Motor neuron (in vitro differentiated cells): Measurements from ENCODE around the gene TMC2. TPM values are rescaled to one million over a fixed set of nuclear protein-coding genes. Genes with fewer than 3 reads are reported as not detected.
"Not testable (repeated sequence)": the region's sequence is repeated elsewhere in the genome, so short reads cannot be mapped to it uniquely, and the experiment has no call there.

Source experiments
- ATAC-seq, 8 experiments: fragments of 200-7000 bp; cut with Tn5 transposase; replicated peaks in 6 of 8; 2 replicates each; pipeline ENCODE4 v1.8.0; 2021; ENCODE audit warnings: mild to moderate bottlenecking in 8 of 8, moderate library complexity in 8 of 8
- H3K27ac ChIP-seq, 2 donors: fragments of 250-450 bp; sonication (Bioruptor Pico); 2 replicates each; pipeline ENCODE4 v1.9.0; 2021; ENCODE audit warnings: antibody characterized with exemption in 2 of 2, mild to moderate bottlenecking in 2 of 2, moderate library complexity in 1 of 2
- H3K4me1 ChIP-seq, 2 donors: fragments of 250-450 bp; sonication (Bioruptor Pico); replicated peaks in 1 of 2; 2 replicates each; pipeline ENCODE4 v1.6.1; 2021; ENCODE audit warnings: antibody characterized with exemption in 2 of 2, mild to moderate bottlenecking in 2 of 2, moderate library complexity in 1 of 2
- H3K4me3 ChIP-seq, 5 donors: fragments of 250-450 bp; sonication (Bioruptor Pico); 2 replicates each; pipeline ENCODE4 v1.9.0; 2021; ENCODE audit warnings: antibody characterized with exemption in 5 of 5, mild to moderate bottlenecking in 5 of 5, moderate library complexity in 4 of 5
- WGBS, 10 experiments: fragments of 450-650 bp; shearing (Covaris generic); methylation state at CpG; one replicate each; pipeline ENCODE4 v1.0.0; 2022; 5-methylcytosine and 5-hydroxymethylcytosine counted together
- in situ Hi-C, 9 experiments: fragments of 400-800 bp; cut with MboI; loops; one replicate each; pipeline ENCODE4 v1.15.0; 2021; ENCODE audit warnings: low sequenced_read_pairs in 9 of 9, low pct_unique_long_range_greater_than_20kb in 2 of 9; ENCODE audit not compliant: unreplicated experiment in 9 of 9
- total RNA-seq, 8 experiments: library from RNA; unstranded; fragments of 300-600 nt; gene quantifications; 2 replicates each; pipeline versions ENCODE4 v1.2.3 to v1.2.4, GENCODE V29; 2022

Gene TMC2, protein sequence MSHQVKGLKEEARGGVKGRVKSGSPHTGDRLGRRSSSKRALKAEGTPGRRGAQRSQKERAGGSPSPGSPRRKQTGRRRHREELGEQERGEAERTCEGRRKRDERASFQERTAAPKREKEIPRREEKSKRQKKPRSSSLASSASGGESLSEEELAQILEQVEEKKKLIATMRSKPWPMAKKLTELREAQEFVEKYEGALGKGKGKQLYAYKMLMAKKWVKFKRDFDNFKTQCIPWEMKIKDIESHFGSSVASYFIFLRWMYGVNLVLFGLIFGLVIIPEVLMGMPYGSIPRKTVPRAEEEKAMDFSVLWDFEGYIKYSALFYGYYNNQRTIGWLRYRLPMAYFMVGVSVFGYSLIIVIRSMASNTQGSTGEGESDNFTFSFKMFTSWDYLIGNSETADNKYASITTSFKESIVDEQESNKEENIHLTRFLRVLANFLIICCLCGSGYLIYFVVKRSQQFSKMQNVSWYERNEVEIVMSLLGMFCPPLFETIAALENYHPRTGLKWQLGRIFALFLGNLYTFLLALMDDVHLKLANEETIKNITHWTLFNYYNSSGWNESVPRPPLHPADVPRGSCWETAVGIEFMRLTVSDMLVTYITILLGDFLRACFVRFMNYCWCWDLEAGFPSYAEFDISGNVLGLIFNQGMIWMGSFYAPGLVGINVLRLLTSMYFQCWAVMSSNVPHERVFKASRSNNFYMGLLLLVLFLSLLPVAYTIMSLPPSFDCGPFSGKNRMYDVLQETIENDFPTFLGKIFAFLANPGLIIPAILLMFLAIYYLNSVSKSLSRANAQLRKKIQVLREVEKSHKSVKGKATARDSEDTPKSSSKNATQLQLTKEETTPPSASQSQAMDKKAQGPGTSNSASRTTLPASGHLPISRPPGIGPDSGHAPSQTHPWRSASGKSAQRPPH
- total RNA-seq = under 1 TPM; 0.05 to 0.62 (median 0.17) TPM

DNA sequence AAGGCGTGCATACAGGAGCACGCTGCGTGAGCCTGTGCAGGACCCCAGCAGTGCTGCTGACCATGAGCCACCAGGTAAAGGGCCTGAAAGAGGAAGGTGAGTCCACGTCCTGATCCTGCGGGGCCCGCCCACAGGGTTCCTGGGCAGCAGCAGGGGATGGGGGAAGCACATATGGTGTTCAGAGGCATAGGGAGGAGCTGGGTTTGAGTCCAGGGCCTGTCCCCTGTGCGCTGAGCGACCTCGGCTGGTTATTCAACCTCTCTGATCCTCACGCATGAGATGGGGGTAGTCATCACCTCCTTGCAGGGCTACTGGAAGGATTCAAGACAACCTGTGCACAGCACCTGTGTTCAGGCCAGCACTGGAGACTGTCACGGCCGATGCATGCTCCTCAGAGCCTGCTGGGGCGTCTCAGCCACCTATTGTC, at the start of gene TMC2:
TMC2 (plus strand) TSS at position 14 of the 427 bp plus-strand sequence; CDS start at position 63, 49 bp downstream.
- ATAC-seq = no peak
- 22 to 77% (median 60%) methylated on average over 1 to 4 of the region's 13 CpGs; no CpG with 5 or more reads in 5 of the 10 experiments for WGBS, 10 experiments
- in situ Hi-C loops = loop anchor here in 1 of 9 experiments (25.0 kb wide), 1 partner anchor 101 kb away; no protein-coding TSS in a partner anchor
- Histone ChIP-seq H3K27ac (no peak within 1 kb of the TSS), H3K4me3 (no peak within 1 kb of the TSS), H3K4me1 (peaks cover 0 to 17% of the 10 kb centered on the region in 2 donors)

DNA sequence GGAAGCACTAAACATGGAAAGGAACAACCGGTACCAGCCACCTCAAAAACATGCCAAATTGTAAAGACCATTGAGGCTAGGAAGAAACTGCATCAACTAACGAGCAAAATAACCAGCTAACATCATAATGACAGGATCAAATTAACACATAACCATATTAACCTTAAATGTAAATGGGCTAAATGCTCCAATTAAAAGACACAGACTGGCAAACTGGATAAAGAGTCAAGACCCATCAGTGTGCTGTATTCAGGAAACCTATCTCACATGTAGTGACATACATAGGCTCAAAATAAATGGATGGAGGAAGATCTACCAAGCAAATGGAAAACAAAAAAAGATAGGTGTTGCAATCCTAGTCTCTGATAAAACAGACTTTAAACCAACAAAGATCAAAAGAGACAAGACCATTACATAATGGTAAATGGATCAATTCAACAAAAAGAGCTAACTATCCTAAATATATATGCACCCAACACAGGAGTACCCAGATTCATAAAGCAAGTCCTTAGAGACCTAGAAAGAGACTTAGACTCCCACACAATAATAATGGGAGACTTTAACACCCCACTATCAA, 33.5 kb upstream of the TMC2 start:
- ATAC-seq, H3K27ac ChIP-seq, H3K4me1 ChIP-seq, H3K4me3 ChIP-seq: not testable (repeated sequence)
- in situ Hi-C loops = loop anchor here in 2 of 9 experiments (25.0 kb wide), 1 partner anchor 134 kb away; no protein-coding TSS in a partner anchor
- 100% methylated on average over 1 of the region's 2 CpGs; no CpG with 5 or more reads in 4 of the 10 experiments for WGBS, 10 experiments

DNA sequence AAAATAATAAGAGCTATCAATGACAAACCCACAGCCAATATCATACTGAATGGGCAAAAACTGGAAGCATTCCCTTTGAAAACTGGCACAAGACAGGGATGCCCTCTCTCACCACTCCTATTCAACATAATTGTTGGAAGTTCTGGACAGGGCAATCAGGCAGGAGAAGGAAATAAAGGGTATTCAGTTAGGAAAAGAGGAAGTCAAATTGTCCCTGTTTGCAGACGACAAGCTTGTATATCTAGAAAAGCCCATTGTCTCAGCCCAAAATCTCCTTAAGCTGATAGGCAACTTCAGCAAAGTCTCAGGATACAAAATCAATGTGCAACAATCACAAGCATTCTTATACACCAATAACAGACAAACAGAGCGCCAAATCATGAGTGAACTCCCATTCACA, 31.6 kb upstream of the TMC2 start:
- in situ Hi-C loops = loop anchor here in 2 of 9 experiments (25.0 kb wide), 1 partner anchor 132 kb away; no protein-coding TSS in a partner anchor
- not testable (repeated sequence) for H3K4me3 ChIP-seq, ATAC-seq, H3K27ac ChIP-seq, H3K4me1 ChIP-seq
- 80 to 100% (median 97%) methylated on average over 1 to 2 of the region's 2 CpGs; no CpG with 5 or more reads in 6 of the 10 experiments for WGBS, 10 experiments

DNA sequence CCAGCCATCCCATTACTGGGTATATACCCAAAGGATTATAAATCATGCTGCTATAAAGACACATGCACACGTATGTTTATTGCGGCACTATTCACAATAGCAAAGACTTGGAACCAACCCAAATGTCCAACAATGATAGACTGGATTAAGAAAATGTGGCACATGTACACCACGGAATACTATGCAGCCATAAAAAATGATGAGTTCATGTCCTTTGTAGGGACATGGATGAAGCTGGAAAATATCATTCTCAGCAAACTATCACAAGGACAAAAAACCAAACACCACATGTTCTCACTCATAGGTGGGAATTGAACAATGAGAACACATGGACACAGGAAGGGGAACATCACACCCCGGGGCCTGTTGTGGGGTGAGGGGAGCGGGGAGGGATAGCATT, 29.9 kb upstream of the TMC2 start:
- H3K4me3 ChIP-seq, H3K4me1 ChIP-seq, H3K27ac ChIP-seq, ATAC-seq: not testable (repeated sequence)
- no CpG with 5 or more reads among the region's 5 CpGs for WGBS, 10 experiments
- in situ Hi-C loops = loop anchor here in 2 of 9 experiments (25.0 kb wide), 1 partner anchor 131 kb away; no protein-coding TSS in a partner anchor

DNA sequence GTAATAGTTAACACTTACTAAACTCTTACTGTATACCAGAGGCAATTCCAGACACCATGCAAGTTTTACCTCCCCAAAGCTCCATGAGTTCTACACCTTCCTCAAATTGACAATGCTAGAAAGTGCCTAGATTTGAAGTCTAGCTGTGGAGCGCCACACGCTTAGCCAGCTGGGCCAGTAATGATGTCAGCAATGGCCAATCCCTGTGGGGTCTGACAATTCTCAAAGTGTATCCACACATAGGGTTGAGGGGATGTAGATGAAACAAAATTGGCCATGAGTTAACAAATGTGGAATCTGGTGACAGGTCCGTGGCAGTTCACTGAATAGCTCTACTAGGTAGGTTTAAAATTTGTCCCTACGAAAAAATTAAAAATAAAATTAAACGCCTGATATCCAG, 28.9 kb upstream of the TMC2 start:
- 30 to 95% (median 75%) methylated on average over 2 to 5 of the region's 5 CpGs; no CpG with 5 or more reads in 1 of the 10 experiments for WGBS, 10 experiments
- peak in 2 of 8 experiments; percentile 1 to 10 for ATAC-seq
- Histone ChIP-seq H3K4me3 (peak overlapping the region in 3 of 5 donors; percentile 77 to 97 (median 86)), H3K4me1 (peaks cover 4 to 9% of the 10 kb centered on the region in 2 donors), H3K27ac (no peak overlapping the region)
- in situ Hi-C loops = loop anchor here in 2 of 9 experiments (25.0 kb wide), 1 partner anchor 130 kb away; no protein-coding TSS in a partner anchor

DNA sequence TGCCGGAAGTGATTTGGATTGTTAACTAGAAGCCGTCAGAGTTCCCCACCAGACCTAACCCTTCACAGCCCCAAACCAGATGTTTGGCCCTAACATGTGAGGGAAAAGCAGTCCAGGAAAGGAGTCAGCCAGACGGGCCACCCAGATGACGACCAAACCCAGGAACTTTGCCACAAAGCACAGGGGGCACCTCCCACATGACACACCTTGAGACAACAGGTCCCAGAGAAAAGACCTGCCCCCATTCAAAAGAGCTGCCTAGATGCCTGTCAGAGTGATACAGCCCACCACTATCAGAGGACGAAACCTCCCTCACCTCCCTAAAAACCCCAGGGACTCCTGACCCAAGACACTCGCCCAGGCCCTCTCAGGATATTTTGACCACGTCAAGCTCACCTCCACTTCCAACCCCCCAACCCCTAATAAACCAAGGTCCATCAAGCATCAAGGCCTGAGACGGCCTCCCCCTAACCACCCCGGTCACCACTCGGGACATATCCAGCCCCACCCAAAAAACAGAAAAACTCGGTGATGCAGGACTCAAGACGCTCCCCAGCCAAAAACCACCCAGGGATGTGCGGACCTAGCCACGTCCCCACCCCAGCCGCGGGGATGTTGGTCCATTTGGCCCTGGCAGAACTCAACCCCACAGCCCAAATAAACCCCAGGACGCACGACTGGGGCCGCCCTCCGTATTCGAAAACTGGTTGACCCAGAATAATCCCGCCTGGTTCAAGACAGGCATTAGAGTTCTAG, 28.3 kb upstream of the TMC2 start:
- Histone ChIP-seq H3K4me3 (peak overlapping the region; percentile 67 to 97 (median 77)), H3K27ac (no peak overlapping the region), H3K4me1 (peaks cover 4 to 9% of the 10 kb centered on the region in 2 donors)
- peak; percentile 15 to 61 (median 24) for ATAC-seq
- 0 to 60% (median 25%) methylated on average over 1 to 5 of the region's 22 CpGs; no CpG with 5 or more reads in 3 of the 10 experiments for WGBS, 10 experiments
- in situ Hi-C loops = loop anchor here in 2 of 9 experiments (25.0 kb wide), 1 partner anchor 129 kb away; no protein-coding TSS in a partner anchor

DNA sequence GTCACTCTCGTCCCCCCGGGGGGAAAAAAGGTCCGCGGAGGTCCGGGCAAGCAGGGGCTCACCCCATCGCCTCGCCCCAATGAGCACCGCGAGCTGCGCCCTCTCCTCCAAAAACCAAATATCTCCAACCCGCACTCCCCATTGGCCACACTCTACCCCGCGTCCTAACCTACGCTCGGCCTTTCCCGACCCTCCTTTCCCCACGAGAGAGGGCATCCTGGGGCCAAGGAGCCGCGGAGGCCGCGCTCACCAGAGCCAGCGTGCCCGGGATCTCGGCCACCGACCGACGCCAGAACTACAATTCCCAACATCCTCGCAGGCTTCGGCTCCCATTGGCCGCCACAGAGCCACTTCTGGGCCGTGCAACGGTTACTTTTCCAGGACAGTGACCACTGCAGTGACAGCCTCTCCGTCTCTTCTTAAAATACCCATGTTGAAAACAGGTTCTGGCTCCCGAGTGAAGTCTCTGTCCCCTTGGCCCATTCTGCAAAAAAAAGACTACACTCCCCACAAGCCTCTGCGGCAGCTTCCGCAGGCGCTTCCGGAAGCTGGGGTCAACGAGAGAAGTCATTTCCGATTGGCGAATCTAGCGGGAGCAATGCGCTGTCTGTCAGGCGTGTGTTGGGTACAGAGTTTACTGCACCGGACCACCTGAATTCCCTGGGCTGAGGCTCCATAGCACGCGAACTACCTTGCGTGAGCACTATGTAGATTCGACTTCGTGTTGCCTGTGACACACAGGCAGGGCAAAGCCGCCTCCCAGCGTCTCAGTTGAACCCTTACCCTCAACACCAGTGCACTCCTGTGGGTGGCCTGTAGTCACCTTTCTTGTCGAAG, 27.5 kb upstream of the TMC2 start, which contains the start of gene ZNF343:
ZNF343 (minus strand) TSS at position 285 of the 837 bp plus-strand sequence. CDS start 15,020 bp downstream, outside the sequence.
- H3K27ac ChIP-seq = peak within 1 kb of the TSS; percentile 89 to 94
- peaks cover 4 to 9% of the 10 kb centered on the region in 2 donors for H3K4me1 ChIP-seq

DNA sequence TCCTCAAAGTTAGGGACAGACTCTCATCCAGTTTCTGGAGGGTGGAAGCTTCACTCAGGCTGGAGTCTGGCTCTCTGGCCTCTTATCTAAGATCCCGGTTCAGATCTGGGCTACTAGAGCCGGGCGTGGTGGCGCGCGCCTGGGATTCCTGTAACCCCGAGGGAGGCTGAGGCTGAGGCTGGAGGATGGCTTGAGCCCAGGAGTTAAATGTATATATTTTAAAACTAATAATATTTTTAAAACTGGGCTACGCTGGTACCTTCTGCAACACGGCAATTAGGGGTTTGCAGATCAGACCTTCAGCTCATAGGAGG, 26.9 kb upstream of the TMC2 start:
- WGBS, 10 experiments = 0 to 75% (median 20%) methylated on average over 1 to 9 of the region's 9 CpGs; no CpG with 5 or more reads in 2 of the 10 experiments
- Histone ChIP-seq H3K27ac (no peak overlapping the region), H3K4me3 (peak overlapping the region; percentile 67 to 97 (median 77)), H3K4me1 (peaks cover 4 to 9% of the 10 kb centered on the region in 2 donors)
- peak in 3 of 8 experiments; percentile 1 to 6 (median 2) for ATAC-seq
- in situ Hi-C loops = loop anchor here in 2 of 9 experiments (25.0 kb wide), 1 partner anchor 128 kb away; no protein-coding TSS in a partner anchor

More for the DNA sequence above, 27.5 kb upstream of the TMC2 start, which contains the start of gene ZNF343:
- peak; percentile 83 to 98 (median 97) for ATAC-seq
- in situ Hi-C loops = loop anchor here in 2 of 9 experiments (25.0 kb wide), 1 partner anchor 128 kb away; no protein-coding TSS in a partner anchor
- 0% methylated on average over 1 to 17 of the region's 53 CpGs; no CpG with 5 or more reads in 3 of the 10 experiments for WGBS, 10 experiments
- H3K4me3 ChIP-seq = peak within 1 kb of the TSS; percentile 67 to 97 (median 77)

DNA sequence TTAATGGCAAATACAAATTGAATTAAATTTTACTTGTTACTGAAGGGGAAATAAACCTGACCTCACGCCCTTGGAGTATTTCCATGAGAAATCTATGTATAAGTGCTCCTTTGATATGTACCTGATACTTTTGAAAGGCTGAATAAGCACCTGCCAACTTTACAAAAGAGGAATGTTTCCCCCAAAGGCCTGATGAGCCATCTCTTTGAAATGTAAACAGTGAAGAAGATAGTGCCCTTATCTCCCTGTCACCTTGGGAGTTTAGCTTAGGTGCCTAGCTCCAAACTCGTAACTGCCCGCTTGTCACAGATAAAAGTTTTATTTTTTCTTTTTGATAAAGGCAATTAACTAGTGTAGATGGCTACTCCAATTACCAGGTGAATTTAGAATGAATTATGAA, 26.6 kb upstream of the TMC2 start:
- ATAC-seq = no peak
- Histone ChIP-seq H3K4me3 (peak overlapping the region in 3 of 5 donors; percentile 67 to 97 (median 86)), H3K27ac (no peak overlapping the region), H3K4me1 (peaks cover 4 to 9% of the 10 kb centered on the region in 2 donors)
- WGBS, 10 experiments = 44 to 100% (median 66%) methylated on average over 1 to 3 of the region's 3 CpGs; no CpG with 5 or more reads in 1 of the 10 experiments
- in situ Hi-C loops = loop anchor here in 2 of 9 experiments (25.0 kb wide), 1 partner anchor 128 kb away; no protein-coding TSS in a partner anchor

DNA sequence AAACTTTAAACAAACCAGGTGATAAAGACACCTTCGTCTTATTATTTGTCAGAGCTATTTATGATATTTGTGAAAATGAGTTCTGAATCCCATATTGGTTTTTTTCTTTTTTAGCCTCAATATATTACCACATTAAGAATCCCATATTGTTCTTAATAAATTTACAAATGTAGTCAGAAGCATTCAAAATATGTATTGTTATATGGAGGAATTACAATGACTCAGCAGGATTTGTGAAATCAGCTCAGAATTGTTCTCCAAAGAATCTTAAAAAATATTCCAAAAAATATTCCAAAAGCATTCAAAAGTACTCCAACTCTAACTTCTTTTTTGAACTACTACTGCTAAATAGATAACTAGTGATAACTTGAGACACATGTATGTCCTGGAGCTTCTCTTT, 21.2 kb upstream of the TMC2 start:
- in situ Hi-C loops = loop anchor here in 2 of 9 experiments (25.0 kb wide), 1 partner anchor 122 kb away; no protein-coding TSS in a partner anchor
- no peak for ATAC-seq

More for the DNA sequence above, 21.2 kb upstream of the TMC2 start:
- H3K27ac ChIP-seq = no peak overlapping the region
- peaks cover 0 to 3% of the 10 kb centered on the region in 2 donors for H3K4me1 ChIP-seq
- no peak overlapping the region for H3K4me3 ChIP-seq
- 23 to 92% (median 55%) methylated on average over 1 of the region's 1 CpG for WGBS, 10 experiments
